GM21528 (cell line): ENCODE measurements around the gene ASPSCR1.
"Not testable (repeated sequence)": the region's sequence is repeated elsewhere in the genome, so short reads cannot be mapped to it uniquely, and the experiment has no call there.

ENCODE experiments used
- ATAC-seq: cut with Tn5 transposase; IDR thresholded peaks from one replicate; pipeline ENCODE4 v1.9.1; 2021; ENCODE audit warnings: mild to moderate bottlenecking, moderate library complexity; ENCODE audit not compliant: unreplicated experiment, low FRiP score

The ASPSCR1 gene

DNA sequence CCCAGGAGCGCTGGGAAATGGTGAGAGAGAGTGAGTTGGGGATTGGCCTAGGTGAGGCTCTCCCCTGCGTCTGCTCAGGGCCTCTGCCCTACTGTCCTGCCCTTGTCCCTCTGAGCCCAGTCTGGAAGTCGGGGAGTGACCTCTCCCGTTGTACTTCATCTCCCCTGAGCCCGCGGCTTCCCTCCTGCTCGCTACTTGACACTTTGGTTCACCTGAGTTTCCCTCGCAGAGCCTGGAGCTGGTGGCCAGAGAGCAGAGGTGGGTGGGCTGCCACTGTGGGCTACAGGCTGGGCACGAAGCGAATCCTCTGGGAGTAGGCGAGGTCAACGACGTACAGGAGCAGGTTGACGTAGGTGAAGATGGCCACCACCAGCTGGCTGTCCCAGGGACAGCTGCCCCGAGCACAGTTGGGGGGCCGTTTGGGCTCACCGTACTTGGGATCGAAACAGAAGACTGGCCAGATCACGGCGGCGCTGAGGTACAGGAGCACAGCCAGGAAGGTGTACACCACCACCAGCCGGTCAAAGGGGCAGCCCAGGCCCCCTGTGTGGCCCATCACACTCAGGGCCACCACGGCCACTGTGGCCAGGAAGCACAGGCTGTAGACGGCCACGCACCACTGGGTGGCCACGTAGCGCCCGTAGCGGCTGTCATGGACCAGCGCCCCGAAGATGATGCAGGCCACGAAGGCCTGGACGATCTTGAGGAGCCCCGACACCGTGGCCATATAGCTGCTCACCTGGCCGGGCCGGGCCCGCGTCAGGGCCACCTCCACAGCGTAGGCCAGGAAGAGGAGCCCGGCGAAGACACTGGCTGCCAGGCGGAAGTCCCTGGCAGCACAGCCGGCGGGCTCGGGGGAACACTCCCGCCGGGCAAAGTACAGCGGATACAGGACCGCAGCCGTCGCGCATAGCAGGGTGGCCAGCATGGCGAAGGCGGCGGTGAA lies 36.6 kb upstream of the ASPSCR1 start:
- no peak for ATAC-seq

DNA sequence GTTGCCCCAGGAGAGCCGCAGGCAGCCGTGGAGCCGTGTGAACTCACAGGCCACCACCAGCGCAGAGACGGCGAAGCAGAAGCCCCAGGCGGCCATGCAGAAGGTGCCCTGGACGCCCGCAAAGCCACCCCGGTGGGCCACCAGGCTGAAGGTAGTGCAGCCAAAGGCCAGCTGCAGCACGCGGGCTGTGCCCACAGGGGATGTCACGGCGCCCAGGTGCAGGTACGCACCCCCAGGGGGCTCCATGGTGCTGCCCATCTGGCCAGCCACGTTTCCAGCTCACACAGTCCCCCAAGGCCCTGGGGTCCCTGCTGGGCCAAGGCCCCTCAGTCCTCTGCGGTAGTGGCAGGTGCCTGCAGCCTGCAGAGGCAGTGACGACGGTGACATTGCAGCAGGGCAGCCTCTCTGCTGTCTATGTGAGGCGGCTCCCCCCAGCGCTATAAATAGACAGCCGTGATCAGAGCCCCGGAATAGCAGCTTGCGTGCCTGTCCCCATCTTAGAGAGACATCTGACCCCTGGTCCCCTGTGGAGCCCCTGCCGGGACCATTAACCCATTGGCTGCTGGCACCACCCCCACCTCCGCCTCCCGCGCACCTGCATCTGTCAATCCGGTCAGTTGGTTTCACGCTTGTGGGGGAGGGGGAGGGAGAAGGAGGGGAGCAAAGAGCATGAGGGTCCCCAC lies 35.8 kb upstream of the ASPSCR1 start:
- ATAC-seq = no peak

DNA sequence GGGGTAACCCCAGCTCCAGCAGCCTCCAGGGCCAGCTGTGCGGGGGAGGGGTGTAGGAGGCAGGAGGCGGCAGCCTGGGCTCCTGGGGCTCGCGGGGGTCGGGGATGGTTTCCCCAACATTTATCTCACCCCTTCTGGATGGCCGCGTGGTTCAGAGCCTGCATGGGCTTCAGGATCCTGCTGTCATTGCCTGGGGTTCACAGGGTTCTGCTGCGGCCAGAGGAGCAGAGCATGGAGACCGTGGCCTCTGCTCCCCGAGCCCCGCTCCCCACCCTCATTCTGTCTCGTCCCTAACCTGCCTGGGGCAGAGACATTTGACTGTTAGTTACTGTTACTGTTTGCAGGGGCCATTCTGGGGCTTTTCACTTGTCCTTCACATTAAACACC lies 35.3 kb upstream of the ASPSCR1 start:
- ATAC-seq = no peak

DNA sequence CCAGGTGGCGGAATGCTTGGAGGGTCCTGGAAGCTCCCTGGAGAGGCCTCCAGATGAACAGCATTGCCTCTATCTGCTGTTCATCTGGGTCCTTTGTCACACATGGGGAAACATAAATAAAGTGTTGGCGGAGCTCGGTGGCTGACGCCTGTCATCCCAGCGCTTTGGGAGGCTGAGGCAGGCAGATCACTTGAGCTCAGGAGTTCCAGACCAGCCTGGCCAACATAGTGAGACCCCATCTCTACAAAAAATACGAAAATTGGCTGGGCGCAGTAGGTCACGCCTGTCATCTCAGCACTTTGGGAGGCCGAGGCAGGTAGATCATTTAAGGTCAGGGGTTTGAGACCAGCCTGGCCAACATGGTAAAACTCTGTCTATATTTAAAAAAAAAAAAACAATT lies 32.6 kb upstream of the ASPSCR1 start:
- ATAC-seq = no peak

DNA sequence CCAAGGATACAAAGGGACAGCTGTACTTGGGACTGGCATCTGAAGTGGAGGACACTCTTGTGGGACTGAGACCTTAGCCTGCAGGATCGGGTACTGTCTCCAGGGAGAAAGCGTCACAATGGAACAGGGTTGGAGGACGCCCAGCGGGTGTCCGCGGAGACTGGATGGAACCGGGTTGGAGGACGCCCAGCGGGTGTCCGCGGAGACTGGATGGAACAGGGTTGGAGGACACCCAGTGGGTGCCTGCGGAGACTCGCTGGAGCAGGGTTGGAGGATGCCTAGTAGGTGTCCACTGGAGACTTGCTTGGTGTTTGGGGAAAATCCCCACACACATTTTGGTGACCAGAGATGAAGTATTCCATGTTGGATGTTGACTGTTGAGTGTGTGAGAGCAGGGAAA lies 30.2 kb upstream of the ASPSCR1 start, which contains the start of gene MYADML2:
Gene MYADML2 (minus strand): TSS at position 45 of the 400 bp plus-strand sequence. CDS start 5,492 bp downstream, outside the sequence.
- ATAC-seq = no peak

DNA sequence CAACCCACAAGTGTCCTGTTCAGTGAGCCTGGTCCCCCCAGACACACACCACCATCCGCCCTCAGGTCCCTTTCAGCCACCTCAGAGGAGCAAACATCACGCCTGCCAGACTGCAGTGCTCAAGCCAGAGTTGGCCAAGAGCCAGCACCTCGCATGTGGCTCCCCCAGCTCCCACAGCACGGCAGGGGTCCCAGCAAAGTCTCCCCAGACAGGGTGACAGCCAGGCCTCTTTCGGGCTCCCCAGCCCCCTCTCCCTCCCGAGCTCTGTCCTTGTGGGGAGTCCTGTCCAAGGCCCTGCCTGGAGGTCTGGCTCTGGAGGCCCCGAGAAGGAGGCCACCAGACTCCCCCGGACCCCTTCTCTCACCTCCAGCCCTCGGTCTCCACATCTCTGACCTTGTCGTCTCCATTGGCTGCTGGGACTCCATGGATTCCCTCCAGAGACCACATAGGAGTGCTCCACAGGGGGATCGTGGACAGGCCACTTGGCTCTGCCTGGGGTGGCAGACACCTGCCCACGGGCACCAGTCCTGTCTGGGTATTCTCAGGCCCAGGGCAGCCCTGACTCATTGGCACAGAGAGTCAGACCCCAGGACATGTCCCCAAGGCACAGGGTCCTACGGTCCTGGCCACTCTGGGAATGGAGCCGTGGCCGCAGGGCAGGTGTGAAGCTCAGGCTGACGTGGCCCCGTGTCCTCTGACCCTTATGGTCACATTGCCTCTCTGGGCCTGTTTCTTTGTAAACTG lies 28.6 kb upstream of the ASPSCR1 start:
- ATAC-seq = no peak

DNA sequence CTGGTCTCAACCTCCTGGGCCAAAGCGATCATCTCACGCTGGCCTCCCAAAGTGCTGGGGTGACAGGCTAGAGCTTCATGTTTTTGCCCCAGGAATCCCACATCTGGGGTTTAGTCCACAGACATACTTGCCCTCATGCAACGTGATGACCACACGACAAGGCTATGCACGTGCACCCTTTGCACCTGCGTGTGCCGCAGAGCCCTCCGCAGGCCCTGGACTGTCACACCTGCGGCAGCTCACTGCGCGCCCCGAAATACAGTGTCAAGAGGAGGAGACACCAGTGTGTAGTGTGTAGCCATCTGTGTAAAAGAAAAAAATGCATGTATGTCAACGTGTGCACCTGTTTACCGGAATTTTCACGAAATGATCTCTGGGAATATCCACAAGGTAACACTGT lies 26.9 kb upstream of the ASPSCR1 start:
- no peak for ATAC-seq

DNA sequence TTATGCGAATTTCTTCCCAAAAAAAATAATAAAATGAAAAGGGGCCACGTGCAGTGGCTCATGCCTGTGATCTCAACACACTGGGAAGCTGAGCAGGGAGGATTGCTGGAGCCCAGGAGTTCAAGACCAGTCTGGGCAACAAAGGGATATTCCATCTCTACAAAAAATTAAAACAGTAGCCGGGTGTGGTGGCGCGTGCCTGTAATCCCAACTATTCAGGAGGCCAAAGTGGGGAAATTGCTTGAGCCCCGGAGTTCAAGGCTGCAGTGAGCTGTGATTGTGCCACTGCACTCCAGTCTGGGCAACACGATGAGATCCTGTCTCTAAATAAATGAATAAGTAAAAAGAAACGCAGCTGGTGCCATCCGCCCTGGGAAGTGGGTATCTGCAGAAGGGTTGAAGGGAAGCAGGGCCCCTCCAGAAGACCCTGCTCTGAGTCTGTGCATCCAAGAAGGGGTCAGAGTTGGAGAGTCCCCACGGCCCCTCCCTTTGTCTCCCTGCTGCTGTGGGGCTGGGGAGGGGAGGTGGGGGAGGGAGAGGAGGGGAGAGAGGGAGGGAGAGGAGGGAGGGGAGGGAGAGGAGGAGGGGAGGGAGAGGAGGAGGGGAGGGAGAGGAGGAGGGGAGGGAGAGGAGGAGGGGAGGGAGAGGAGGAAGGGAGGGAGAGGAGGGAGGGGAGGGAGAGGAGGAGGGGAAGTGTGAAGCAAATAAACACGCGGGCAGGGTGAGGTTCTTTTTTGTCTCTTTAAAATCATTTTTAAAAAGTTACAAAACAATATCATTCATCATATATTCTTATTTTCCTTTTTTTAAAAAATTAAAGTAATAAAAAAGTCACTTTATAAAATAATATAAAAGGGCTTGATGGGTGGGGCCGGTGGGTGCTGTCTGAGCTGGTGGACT lies 25.4 kb upstream of the ASPSCR1 start:
- ATAC-seq = no peak

DNA sequence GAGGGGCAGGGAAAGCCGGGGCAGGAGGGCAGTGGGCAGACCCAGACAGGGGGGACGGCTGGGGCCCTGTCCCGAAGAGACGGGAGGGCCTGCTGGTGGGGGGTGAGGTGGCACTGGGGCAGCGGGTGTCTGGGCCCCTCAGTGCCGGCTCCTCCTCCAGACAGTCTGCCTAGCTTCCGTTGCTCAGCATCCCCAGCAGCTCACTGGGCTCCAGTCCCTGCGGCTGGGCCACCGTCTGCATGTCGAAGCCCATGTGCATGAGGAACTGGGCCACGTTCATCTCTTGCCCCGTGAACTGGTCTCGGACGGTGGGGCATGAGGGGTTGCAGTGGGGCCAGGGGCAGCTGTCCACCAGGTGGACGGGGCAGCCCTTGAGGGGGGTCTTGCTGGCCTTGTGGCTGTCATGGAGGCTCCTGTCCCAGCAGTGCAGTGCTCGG lies 24.6 kb upstream of the ASPSCR1 start:
- ATAC-seq = no peak

DNA sequence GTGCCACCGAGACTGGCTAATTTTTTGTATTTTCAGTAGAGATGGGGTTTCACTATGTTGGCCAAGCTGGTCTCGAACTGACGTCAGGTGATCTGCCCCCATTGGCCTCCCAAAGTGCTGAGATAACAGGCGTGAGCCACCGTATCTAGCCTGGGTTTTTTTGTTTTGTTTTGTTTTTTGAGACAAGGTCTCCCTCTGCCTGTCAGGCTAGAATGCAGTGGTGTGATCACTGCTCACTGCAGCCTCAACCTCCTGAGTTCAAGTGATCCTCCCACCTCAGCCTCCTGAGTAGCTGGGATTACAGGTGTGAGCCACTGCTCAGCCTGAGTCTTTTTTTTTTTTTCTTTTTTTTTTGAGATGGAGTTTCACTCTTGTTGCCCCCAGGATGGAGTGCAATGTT lies 24.0 kb upstream of the ASPSCR1 start:
- ATAC-seq = not testable (repeated sequence)

DNA sequence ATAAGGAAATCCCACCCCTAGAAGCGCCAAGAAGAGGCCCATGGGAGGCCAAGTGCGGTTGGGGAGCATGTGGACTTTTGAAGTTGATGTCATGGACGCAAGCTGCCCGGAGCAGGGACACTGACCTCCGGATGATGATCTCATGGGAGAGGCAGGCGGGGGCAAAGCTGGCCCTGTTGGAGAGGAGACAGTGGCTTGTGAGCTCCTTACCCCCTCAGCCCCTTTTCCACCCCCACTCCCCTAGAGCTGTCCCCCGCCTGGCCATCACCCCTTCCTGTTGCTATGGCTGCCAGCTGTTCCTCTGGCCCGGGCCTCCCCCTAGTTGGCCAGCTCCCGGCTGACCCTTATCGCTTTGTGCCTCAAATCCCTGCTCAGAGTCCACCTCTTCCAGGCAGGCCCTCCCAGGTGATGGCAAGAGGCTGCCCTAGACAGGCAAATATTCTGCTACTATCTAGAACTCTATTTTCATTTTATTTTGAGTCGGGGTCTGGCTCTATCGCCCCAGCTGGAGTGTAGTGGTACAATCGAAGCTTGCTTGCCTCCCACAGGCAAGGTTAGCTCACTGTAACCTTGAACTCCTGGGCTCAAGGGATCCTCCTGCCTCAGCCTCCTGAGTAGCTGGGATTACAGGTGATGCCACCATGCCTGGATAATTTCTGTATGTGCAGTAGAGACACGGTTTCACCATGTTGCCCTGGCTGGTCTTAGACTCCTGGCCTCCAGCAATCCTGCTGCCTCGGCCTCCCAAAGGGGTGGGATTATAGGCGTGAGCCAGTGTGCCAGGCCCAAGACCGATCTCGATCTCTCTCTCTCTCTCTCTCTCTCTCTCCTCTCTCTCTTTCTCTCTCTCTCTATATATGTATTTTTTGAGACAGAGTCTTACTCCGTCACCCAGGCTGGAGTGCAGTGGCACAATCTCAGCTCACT lies 23.0 kb upstream of the ASPSCR1 start:
- ATAC-seq = no peak

DNA sequence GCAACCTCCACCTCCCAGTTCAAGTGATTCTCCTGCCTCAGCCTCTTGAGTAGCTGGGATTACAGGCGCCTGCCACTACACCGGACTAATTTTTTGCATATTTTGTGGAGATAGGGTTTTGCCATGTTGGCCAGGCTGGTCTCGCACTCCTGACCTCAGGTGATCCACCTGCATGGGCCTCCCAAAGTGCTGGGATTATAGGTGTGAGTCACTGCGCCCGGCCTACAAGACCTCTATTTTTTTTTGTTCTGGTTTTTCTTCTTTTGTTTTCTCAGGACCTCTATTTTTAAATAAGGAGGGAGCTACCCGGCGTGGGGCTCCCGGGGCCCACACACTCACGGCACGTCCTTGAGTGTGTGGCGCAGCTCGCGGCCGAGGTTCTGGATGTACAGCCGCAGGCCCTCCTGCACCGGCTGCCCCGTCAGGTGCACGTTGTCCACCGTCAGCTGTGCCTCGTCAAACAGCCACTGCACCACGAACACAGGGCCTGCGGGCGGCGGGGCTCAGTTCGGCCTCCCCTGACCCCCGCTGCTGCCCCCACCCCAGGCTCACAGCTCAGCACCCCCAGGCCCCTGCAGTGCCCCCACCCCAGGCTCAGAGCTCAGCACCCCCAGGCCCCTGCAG lies 22.3 kb upstream of the ASPSCR1 start:
- ATAC-seq = no peak

DNA sequence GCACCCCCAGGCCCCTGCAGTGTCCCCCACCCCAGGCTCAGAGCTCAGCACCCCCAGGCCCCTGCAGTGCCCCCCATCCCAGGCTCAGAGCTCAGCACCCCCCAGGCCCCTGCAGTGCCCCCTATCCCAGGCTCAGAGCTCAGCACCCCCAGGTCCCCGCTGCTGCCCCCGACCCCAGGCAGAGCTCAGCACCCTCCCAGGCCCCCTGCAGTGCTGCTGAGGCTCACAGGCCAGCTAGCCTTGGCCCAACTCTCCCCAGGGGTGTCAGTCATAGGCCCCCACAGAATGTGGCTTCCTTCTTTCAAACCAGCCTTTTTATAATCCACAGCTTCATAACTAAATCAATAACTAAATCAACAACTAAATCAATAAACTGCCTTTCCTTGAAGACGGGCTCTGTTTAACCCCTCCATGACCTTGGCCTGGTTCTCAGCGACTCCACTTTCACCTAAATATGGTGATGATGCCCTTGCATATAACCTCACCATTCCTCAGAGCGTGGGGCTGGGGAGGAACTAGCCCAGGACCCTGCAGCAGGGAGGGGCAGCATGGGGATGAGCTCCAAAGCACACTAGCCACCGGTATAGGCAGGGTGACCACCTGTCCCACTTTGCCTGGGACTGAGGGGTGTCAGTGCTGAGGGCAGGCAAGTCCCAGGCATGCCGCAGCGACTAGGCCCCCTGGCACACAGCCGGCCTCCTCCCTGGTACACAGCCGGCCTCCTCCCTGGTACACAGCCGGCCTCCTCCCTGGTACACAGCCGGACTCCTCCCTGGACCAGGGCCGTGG lies 21.5 kb upstream of the ASPSCR1 start:
- no peak for ATAC-seq

DNA sequence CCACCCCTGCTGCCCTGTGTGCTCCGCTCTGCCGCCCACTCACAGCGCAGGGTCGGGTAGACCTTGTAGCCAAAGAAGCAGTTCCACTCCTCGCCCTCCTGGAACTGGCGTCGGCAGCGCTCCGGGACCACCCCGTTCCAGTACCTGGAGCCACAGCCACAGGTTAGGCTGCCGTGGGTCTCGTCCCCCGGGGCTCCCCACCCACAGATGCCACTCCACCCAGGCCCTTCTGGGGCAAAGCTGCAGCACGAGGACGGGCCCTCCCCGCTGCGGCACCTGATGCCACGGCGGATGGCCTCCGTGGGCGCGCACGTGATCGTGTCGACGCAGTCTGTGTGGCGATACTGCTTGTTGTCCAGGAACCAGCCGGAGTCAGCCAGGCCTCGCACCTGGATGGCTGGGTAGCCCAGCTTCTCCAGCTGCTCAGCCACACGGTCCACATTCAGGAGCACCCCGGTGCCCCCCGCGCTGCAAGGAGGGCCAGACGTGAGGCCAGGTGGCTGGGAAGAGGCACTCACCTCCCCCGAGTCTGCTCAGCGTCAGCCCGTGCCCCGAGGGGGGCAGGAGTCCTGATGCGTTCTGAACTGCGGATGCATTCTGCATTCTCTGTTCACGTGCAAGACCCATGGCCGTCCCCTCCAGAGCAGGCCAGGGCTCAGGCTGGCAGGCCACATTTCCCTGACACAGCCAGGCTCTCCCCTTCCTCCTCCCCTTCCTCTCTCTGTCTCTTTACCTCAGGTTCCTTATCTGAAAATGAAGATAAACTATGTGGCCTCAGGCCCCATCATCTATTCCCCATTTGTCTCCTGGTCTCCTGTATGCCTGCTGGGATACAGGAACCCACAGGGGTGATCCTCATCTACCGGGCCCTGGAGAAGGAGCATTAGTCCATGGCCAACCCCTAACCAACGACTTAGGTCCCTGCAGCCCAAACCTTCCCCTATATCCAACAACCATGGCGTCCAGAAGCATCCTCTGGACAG lies 20.5 kb upstream of the ASPSCR1 start:
- no peak for ATAC-seq

DNA sequence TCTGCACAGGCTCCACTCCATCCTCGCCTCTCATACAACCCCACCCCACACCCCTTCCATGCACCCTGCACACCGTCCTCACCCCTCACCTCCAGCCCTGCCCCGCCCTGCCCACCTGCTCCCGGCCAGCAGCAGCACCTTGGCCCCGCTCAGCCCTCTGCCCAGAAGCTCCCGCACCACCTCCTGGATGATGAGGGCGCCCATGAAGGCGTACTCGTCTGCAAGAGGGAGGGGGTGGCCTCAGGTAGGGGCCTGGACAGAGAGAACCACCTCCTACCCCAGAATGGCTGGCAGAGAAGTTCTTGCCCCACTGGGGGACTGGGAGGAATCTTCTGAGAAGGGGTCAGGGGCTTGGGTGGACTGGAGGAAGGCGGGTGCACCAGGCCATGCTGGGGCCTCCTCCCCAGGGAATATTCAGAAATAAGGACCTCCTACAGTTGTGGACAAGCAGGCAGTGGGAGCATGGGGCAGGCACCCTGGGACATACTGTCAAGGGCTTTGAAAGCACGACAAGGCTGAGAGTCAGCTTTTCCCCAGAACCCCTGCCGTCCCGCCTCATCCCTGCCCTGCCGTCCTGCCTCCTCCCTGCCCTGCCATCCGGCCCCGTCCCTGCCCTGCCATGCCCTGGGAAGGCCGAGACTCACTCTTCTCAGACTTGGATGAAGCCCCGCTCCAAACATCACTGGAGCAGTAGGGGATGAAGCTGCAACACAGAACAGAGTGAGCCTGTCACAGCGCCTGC lies 19.6 kb upstream of the ASPSCR1 start:
- ATAC-seq = no peak
